Mammary epithelial cell (primary cell): Measurements from ENCODE around the gene BRINP1.

Experiments used
- EZH2 ChIP-seq: IDR thresholded peaks from 2 replicates; pipeline ENCODE4 v1.6.1; 2012; ENCODE audit warnings: low read length, inconsistent platforms, borderline replicate concordance
- TF ChIP-seq, protein P1 (sequence below), 2 donors: IDR thresholded peaks in 1 of 2; conservative IDR thresholded peaks in 1 of 2; 2 replicates each; pipeline ENCODE4 v1.5.1; 2011 to 2012; ENCODE audit warnings: inconsistent platforms in 2 of 2, low read length in 2 of 2, mild to moderate bottlenecking in 2 of 2, control low read depth in 1 of 2, low read depth in 1 of 2; ENCODE audit not compliant: insufficient read depth in 1 of 2; ENCODE audit errors: extremely low read depth in 1 of 2

DNA sequence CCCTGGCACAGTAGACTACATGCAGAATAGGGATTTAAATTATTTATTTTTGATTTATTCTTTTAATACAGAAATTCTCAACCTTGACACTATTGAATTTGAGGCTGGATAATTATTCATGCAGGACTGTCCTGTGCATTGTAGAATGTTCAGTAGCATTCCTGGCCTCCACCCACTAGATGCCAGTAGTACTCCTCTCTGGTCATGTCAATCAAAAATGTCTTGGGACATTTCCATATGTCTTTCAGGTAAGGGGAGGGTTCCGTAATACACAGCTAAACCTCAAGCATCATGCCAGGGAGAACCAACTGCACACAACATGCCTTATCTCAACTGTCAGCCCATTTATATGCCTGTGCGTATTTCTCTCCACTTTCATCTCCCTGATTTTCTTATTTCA lies 231.8 kb downstream of the BRINP1 start:
- TF ChIP-seq, protein P1, sequence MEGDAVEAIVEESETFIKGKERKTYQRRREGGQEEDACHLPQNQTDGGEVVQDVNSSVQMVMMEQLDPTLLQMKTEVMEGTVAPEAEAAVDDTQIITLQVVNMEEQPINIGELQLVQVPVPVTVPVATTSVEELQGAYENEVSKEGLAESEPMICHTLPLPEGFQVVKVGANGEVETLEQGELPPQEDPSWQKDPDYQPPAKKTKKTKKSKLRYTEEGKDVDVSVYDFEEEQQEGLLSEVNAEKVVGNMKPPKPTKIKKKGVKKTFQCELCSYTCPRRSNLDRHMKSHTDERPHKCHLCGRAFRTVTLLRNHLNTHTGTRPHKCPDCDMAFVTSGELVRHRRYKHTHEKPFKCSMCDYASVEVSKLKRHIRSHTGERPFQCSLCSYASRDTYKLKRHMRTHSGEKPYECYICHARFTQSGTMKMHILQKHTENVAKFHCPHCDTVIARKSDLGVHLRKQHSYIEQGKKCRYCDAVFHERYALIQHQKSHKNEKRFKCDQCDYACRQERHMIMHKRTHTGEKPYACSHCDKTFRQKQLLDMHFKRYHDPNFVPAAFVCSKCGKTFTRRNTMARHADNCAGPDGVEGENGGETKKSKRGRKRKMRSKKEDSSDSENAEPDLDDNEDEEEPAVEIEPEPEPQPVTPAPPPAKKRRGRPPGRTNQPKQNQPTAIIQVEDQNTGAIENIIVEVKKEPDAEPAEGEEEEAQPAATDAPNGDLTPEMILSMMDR (conservative IDR thresholded peaks at IDR 0.05 in 1 of 2, IDR thresholded peaks at IDR 0.05 in 1 of 2; ENCODE audit: extremely low read depth in 1 of 2, insufficient read depth in 1 of 2, low read depth in 1 of 2, low read length in 2 of 2), result no peak
- TF ChIP-seq EZH2, result no peak
